Stimulated activated CD4-positive, alpha-beta T cell treated with anti-CD3 and anti-CD28 coated beads, Interleukin-2, amount 100 ng/mL, for 4 hours (primary cell): ENCODE measurements around the gene NSF.

Experiments used
- DNase-seq: peaks from one replicate; pipeline ENCODE4 v3.0.0-alpha.2; 2020; ENCODE audit warnings: low read depth

Gene NSF

GRCh38 chr17:46800573-46800972 lies 210.1 kb downstream of the NSF start:
- no peak for DNase-seq

DNA sequence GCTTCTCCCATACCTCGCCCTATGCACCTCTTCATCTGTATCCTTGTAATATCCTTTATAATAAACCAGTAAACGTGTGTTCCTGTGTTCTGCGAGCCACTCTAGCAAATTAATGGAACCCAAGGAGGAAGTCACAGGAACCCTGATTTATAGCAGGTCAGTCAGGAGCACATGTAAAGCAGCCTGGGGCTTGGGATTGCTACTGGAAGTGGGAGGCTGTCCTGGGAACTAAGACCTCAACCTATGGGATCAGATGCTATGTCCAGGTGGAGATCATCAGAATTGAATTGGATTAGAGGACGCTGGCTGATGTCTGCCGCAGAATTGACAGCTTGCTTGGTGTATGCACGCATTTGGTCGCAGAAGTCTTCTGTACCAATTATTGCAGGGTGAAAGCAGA lies 212.3 kb downstream of the NSF start:
- DNase-seq, result no peak

GRCh38 chr17:46803544-46803943 lies 213.1 kb downstream of the NSF start:
- no peak for DNase-seq

DNA sequence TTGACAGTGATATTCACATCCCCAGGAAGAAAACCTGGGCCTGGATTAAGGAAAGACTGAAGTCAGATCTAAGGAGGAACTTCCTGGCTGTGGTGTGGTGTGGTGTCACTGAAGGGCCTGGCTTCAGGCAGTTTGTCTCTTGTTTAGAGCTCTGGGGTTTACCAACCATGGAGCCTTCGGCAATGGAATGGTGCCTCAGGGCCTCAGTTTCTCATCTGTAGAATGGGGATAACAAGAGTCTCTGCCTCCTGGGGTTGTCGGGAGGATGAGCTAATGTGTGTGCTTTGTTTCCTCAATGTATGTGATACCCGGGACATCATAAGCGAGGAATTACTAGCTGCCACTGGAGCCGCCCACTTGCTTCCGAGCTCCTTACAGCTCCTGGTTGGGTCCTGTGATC lies 215.3 kb downstream of the NSF start:
- DNase-seq, result no peak
